ENCODE results near the gene RNF2.

DNA sequence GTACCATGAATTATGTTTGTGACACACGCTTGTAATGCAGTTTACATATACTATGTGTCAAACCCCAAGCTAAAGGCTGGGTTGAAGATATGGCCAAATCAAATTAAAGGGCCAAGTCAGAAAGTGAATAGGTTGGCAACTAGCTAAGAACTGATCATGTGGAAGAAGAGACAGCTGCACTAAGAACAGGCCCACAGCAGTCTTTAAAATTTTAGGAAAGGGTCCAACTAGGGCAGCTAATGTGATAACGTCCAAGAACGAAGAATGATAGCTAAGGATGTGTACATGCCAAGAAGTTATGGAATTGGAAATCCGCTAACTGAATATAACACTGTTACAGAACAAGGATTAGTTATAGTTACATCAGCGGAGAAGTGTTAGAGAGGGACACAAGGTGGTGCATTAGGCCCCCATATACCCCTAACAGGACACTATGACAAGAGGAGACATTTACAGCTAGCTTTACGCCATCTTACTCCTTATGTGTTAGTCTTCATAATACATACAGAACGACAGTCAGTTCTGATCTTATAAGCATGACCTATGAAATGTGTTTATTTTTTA is 6.5 kb upstream of the RNF2 start:
- TF ChIP-seq CTCF (IDR thresholded peaks at IDR 0.05; ENCODE audit: poor library complexity, severe bottlenecking) (no peak), POLR2AphosphoS5 (IDR thresholded peaks at IDR 0.05) (no peak), EZH2 (IDR thresholded peaks at IDR 0.05; ENCODE audit: borderline replicate concordance, insufficient read depth, low read length, poor library complexity, severe bottlenecking) (no peak), TAF1 (IDR thresholded peaks at IDR 0.05; ENCODE audit: low read depth) (no peak), EP300 (conservative IDR thresholded peaks at IDR 0.05; ENCODE audit: poor library complexity, severe bottlenecking) (no peak), RAD21 (conservative IDR thresholded peaks at IDR 0.05) (no peak), REST (IDR thresholded peaks at IDR 0.05; ENCODE audit: borderline replicate concordance) (no peak), SMC3 (conservative IDR thresholded peaks at IDR 0.05; ENCODE audit: poor library complexity) (no peak), MXI1 (conservative IDR thresholded peaks at IDR 0.05; ENCODE audit: poor library complexity, severe bottlenecking) (no peak)
